Amygdala (tissue), 56 donors: ENCODE results near the gene ZNF562.
A peak's percentile ranks its signal among the peaks of the same experiment; 100 is the strongest.

Experiments
- DNase-seq, 56 donors: peaks; one replicate each; lab custom pipeline; 2025; lab: John Stamatoyannopoulos, UW

Gene ZNF562

DNA sequence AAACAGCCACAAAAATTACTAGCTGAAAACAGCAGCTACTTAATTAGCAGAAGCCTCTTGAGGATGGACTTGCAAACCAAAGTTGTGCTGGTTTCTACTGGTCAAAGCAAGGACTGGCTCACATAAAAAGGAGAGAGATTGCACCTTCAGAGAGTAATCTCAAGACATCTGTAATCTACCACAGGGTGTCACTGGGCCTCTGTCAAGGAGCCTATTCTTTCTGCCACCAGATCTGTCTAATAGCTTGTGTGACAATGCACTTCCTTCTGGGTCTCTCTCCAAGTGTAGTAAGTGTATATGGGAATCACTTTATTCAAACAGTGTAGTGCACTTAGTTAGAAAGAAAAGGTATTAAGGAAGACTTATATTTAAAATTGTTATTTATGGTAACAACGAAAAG lies 29.4 kb downstream of the ZNF562 start:
- DNase-seq, result peak in 1 of 56 donors; percentile 7

DNA sequence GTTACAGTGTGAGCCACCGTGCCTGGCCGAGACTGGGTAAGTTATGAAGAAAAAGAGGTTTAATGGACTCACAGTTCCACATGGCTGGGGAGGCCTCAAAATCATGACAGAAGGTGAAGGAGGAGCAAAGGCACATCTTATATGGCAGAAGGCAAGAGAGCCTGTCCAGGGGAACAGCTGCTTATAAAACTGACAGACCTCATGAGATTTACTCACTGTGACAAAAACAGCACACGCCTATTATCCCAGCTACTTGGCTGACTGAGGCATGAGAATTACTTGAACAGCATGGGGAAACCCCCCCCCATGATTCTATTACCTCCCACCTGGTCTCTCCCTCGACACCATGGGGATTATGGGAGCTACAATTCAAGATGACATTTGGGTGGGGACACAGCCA lies 30.4 kb downstream of the ZNF562 start:
- no peak for DNase-seq

DNA sequence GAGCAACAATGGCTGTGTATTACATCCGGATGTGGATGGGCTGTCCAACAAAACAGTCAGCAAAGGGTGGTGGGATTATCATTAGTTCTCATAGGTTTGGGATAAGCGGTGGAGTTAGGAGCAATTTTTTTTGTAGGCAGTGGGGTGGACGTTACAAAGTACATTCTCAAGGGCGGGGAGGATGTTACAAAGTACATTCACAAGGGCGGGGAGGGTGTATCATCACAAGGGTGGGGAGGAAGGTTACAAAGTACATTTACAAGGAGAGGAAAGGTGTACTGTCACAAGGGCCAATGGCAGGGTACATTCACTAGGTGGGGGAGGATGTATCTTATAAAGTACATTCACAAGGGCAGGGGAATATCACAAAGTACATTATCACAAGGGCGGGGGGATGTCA lies 33.1 kb downstream of the ZNF562 start:
- no peak for DNase-seq

GRCh38 chr19:9640956-9641355 lies 33.9 kb downstream of the ZNF562 start:
- DNase-seq, result no peak

- no peak for DNase-seq
These were observed 38.9 kb downstream of the ZNF562 start for GRCh38 chr19:9636018-9636417.

GRCh38 chr19:9627856-9628255 lies 47.0 kb downstream of the ZNF562 start:
- DNase-seq, result no peak

GRCh38 chr19:9622531-9622930 lies 52.4 kb downstream of the ZNF562 start:
- no peak for DNase-seq

DNA sequence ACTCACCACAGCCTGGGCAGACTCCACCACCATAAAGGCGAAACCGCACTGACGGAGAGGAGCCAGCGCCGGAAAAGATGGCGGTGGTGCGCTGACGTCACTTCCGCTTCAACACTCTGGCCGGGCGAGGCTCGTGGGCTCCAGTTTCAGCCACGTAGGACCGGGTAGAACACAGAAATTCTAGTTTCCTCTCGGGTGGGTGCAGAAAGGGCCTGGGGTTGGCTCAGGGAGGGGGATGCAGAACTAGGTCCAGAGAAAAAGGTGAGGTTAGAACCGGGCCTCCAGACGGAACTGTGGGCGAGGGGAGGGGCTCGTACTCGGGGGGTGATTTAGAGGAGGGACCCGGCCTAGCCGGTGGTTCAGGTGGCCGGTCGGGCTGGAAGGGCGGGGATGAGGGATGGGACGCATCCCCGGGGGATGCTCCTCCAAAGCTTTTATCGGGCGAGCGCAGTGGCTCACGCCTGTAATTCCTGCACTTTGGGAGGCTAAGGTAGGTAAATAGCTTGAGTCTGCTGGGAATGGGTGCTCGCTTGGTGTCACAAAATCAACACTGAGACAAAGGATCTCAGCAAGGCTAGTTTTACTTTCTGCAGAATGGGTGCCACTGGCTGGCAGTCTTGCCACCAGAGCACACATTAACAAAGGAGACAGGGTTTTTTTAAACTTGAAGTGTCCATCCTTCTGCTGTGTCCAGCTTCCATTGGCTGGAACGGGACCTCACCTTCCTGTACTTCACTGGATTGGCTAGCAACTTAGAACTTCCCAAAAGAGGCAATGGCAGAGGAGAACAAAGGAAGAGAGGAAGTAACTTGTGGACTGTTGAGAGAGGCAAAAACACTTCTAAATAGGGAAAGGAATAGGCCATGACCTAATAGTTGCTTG lies 53.5 kb downstream of the ZNF562 start, which contains the start of gene ZNF561:
Gene ZNF561 (minus strand): TSS at position 77 of the 882 bp plus-strand sequence. CDS start 1,776 bp downstream, outside the sequence.
- peak in 55 of 56 donors; percentile 45 to 97 (median 81) for DNase-seq

DNA sequence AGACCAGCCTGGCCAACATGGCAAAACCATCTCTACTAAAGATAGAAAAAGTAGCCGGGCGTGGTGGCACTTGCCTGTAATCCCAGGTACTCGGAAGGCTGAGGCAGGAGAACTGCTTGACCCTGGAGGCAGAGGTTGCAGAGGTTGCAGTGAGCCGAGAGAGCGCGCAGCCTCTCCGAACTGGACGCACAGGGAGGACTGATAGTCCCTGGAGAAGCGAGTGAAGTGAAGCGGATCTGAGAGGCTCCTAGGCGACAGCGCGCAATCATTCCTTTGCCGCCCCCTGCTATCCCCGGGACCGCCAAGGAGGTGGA lies 54.1 kb downstream of the ZNF562 start:
- DNase-seq, result peak in 1 of 56 donors; percentile 27

- no peak for DNase-seq
These were observed 59.1 kb downstream of the ZNF562 start for GRCh38 chr19:9615844-9616243.

DNA sequence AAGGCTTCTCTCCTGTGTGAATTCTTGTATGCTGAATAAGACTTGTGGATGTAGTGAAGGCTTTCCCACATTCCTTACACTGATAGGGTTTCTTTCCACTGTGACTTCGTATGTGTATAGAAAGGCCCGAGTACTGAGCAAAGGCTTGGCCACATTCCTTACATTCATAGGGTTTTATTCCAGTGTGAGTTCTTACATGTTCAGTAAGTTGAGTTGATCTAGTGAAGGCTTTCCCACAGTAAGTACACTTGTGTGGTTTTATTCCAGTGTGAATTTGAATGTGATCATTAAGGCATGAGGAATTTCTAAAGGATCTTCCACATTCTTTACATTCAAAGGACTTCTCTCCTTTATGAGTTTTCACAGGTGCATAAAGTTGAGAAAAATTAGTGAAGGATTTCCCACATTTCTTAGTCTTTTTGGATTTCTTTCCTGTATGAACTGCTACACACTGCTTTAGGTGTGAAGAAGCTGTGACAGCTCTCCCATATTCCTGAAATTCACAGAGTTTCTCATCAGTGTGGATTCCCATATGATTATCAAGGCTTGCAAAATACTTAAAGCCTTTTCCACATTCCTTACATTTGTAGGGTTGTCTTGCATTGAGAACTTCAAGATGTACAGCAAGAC lies 64.3 kb downstream of the ZNF562 start:
- DNase-seq, result no peak

GRCh38 chr19:9608912-9609311 lies 66.0 kb downstream of the ZNF562 start:
- DNase-seq, result no peak

GRCh38 chr19:9597027-9597426 lies 77.9 kb downstream of the ZNF562 start:
- no peak for DNase-seq
